Activated CD4-positive, alpha-beta memory T cell treated with anti-CD3 and anti-CD28 coated beads for 36 hours (primary cell): Measurements from ENCODE around the gene ZFP3. TPM values are rescaled to one million over a fixed set of nuclear protein-coding genes. Genes with fewer than 3 reads are reported as not detected.
A peak's percentile ranks its signal among the peaks of the same experiment; 100 is the strongest.
"Not testable (repeated sequence)": the region's sequence is repeated elsewhere in the genome, so short reads cannot be mapped to it uniquely, and the experiment has no call there.

Experiments used
- CTCF ChIA-PET: fragments of 350-600 bp; sonication (Branson Sonifier 250); formaldehyde crosslinking; loops from one replicate; lab custom pipeline; 2021; ENCODE audit warnings: antibody characterized with exemption, inconsistent platforms; lab: Charles Lee
- POLR2A ChIA-PET: fragments of 350-600 bp; sonication (Branson Sonifier 250); formaldehyde crosslinking; loops from one replicate; lab custom pipeline; 2021; ENCODE audit warnings: antibody characterized with exemption; lab: Charles Lee
- DNase-seq: peaks from one replicate; pipeline ENCODE4 v3.0.0-alpha.2; 2020
- H3K27ac Mint-ChIP-seq: one replicate; pipeline ENCODE4 v1.8.0; 2021; ENCODE audit warnings: mixed read lengths
- H3K27me3 Mint-ChIP-seq: one replicate; pipeline ENCODE4 v1.8.0; 2021; ENCODE audit warnings: mixed read lengths
- H3K36me3 Mint-ChIP-seq: one replicate; pipeline ENCODE4 v1.8.0; 2021; ENCODE audit warnings: mixed read lengths
- H3K4me1 Mint-ChIP-seq: one replicate; pipeline ENCODE4 v1.8.0; 2021; ENCODE audit warnings: low read depth, mixed read lengths
- H3K4me3 Mint-ChIP-seq: one replicate; pipeline ENCODE4 v1.8.0; 2021; ENCODE audit warnings: mild to moderate bottlenecking, mixed read lengths
- H3K9me3 Mint-ChIP-seq: one replicate; pipeline ENCODE4 v1.8.0; 2021; ENCODE audit warnings: mixed read lengths
- intact Hi-C: fragments of 100-400 bp; cut with micrococcal nuclease; formaldehyde crosslinking; loops from one replicate; pipeline ENCODE4 v1.15.1; 2023
- total RNA-seq, 2 experiments: library from RNA; stranded (reverse); gene quantifications; one replicate each; pipeline ENCODE4 v1.2.3, GENCODE V29; 2021

Gene ZFP3
- total RNA-seq, 2 experiments from 2014 or later = 1.8 to 1.9 TPM

DNA sequence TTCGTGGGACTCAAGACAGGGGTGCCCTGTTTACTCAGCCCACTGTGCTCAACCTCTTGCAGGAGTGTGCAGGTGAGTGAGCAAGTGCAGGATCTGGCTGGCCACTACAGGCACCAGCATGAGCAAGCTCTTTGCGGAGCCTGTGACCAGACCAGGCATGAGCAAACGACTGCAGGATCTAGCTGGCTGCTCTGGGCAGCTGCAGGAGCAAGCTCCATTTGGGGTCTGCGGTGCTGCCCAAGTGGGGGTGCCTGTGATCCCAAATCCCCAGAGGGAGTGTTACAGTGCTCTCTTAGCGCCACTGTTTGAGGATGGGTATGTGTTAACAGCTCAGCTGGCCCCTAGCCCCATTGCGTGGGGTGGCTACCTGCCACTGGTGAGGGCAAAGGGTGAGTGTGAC lies 40.0 kb downstream of the ZFP3 start:
- peaks cover 34% of the 10 kb centered on the region for H3K27me3 Mint-ChIP-seq
- intact Hi-C loops = no loop called here
- CTCF ChIA-PET = no interaction called here

GRCh38 chr17:5120036-5120435 lies 41.8 kb downstream of the ZFP3 start:
- Mint-ChIP-seq H3K27me3 (peaks cover 38% of the 10 kb centered on the region), H3K36me3 (peaks cover 1% of the 10 kb centered on the region), H3K9me3 (no peaks in the 10 kb centered on the region), H3K4me3 (no peak overlapping the region), H3K27ac (no peak overlapping the region), H3K4me1 (no peaks in the 10 kb centered on the region)
- no peak for DNase-seq
- intact Hi-C loops = no loop called here
- CTCF ChIA-PET = no interaction called here
- POLR2A ChIA-PET = no interaction called here

More for the DNA sequence above, 40.0 kb downstream of the ZFP3 start:
- peaks cover under 1% of the 10 kb centered on the region for H3K4me1 Mint-ChIP-seq
- no peak overlapping the region for H3K27ac Mint-ChIP-seq
- POLR2A ChIA-PET = no interaction called here
- no peaks in the 10 kb centered on the region for H3K9me3 Mint-ChIP-seq
- H3K4me3 Mint-ChIP-seq = no peak overlapping the region
- peaks cover 16% of the 10 kb centered on the region for H3K36me3 Mint-ChIP-seq
- DNase-seq = no peak

DNA sequence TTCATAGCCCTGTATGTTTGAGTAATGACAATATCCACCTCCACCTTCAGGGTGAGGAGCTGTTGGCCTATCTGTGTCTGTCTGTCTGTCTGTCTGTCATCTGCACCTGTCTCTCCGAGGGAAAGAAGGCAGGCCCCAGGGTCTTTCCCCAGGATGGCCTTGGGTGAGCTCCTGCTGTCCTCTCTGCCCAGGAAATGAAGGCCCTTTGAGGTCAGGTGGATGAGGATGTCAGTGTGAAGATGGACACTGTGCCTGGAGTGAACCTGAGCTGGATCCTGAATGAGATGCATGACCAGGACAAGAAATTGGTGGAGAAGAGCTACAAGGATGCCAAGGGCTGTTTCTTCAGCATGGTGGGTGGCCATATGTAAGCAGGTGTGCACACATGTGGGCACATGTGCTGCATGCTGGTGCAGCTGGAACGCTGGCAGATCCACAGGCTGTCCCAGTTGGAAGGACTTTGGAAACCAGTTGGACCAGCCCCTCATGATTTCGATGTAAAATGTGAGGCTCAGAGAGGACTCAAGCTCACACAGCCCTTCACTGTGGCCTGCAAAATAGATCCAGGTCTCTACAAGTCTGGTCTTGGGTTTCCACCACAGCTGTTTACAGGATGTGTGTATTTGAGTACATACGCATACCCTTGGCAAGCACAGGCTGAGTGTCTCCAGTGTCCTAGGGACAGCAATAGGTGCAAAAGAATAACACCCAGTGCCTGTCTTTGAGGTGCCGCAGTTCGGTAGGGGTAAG lies 42.3 kb downstream of the ZFP3 start:
- H3K36me3 Mint-ChIP-seq, POLR2A ChIA-PET, DNase-seq, intact Hi-C loops, CTCF ChIA-PET, H3K4me3 Mint-ChIP-seq, H3K4me1 Mint-ChIP-seq, H3K9me3 Mint-ChIP-seq, H3K27ac Mint-ChIP-seq: not testable (repeated sequence)
- H3K27me3 Mint-ChIP-seq = peaks cover 34% of the 10 kb centered on the region

DNA sequence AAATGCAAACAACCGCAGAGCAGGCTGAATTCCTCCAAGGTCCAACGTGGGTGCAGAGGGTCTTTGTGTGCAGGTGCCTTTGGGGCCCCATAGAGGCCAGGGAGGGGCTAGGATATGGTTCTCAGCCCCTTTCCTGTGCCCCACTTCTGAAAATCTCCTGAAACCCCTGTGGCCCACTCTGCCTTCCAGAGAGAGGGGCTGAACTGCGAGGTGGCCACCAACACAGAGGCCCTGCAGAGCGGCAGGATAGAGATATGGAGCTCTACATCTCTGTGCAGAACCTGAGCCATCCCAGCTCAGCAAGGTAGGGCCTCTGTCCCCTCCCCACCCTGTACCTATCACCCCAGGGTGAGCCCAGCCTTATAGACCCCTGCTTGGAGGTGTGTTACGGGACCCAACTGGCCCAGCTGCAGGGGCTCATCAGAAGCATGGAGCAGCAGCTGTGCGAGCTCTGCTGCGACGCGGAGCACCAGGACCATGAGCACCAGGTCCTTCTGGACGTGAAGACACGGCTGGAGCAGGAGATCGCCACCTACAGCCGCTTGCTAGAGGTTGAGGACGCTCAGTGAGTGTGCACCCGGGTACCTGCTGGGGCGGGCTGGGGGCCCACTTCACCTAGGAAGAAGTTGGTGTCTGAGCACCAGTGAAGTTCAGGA lies 43.0 kb downstream of the ZFP3 start:
- POLR2A ChIA-PET = no interaction called here
- Mint-ChIP-seq H3K27ac (no peak overlapping the region), H3K36me3 (no peaks in the 10 kb centered on the region), H3K27me3 (peaks cover 32% of the 10 kb centered on the region), H3K9me3 (no peaks in the 10 kb centered on the region), H3K4me1 (no peaks in the 10 kb centered on the region), H3K4me3 (no peak overlapping the region)
- intact Hi-C loops = no loop called here
- peak; percentile 6 for DNase-seq
- CTCF ChIA-PET = interaction anchor here (1.3 kb wide), 1 partner anchor 8 kb away, joined by 3 read pairs; no protein-coding TSS in a partner anchor

DNA sequence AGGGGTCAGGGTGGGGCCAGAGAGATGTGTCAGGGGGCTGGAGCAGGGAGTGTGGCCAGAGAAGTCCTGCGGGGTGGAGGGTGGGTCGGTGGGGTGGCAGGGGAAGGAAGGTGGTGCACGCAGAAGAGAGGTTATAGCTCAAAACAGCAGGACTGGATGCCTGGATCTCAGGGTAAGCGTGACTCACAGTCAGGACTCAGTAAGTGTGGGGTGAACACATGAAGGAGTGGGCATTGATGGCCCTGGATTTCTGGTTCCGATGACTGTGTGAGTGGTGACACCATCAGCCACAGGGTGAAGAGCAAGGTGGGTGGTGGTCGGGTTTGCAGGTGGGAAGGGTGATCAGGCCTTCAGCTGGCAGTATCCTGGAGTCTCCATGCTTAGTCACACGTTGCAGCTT lies 43.8 kb downstream of the ZFP3 start:
- peaks cover 26% of the 10 kb centered on the region for H3K27me3 Mint-ChIP-seq
- peak; percentile 6 for DNase-seq
- H3K4me1 Mint-ChIP-seq, H3K27ac Mint-ChIP-seq, H3K9me3 Mint-ChIP-seq, POLR2A ChIA-PET, H3K4me3 Mint-ChIP-seq, H3K36me3 Mint-ChIP-seq, intact Hi-C loops: not testable (repeated sequence)
- CTCF ChIA-PET = interaction anchor here (0.6 to 1.3 kb wide), 2 partner anchors 9 to 59 kb away, joined by 3 read pairs; no protein-coding TSS in a partner anchor

DNA sequence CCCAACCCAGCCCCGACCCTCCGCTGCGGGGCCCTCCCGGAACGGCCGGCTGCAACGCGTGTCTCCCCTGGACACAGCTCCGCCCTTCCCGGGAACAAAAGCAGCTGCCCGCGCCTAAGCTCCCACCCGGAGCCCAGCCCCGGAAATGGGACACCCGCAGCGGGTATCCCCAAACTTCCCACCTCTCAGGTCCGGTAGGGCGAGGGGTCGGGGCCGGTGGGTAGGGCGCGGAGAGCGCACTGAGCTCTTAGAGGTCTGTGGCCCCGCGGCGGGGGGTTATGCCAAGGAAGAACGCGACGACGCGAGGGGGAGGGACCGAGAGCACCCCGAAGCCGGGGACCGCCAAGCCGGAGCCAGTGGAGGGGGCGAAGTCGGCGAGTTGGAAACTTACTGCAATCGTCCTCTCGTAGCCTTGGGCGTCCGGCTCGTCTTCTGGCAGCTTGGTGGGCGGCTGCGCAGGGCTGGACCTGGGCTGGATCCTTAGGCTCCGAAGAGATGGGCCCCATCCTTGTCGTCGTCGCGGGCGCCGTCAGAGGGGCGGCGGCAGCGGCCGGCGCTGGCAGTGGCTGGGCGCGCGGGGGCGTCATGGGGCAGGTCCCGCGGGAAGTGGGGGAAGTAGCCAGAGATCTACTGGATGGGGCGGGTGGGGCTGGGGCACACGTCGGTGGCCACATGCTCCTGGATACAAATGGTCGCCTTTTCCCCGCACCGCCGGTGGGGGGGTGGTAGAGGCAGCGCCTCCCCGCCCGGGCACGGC lies 44.5 kb downstream of the ZFP3 start:
- Mint-ChIP-seq H3K27me3 (peaks cover 32% of the 10 kb centered on the region), H3K4me1 (no peaks in the 10 kb centered on the region), H3K36me3 (no peaks in the 10 kb centered on the region), H3K27ac (no peak overlapping the region), H3K9me3 (no peaks in the 10 kb centered on the region), H3K4me3 (peak overlapping the region; percentile 6)
- ChIA-PET CTCF (interaction anchor here (0.6 to 1.3 kb wide), 2 partner anchors 10 to 60 kb away, joined by 3 read pairs; no protein-coding TSS in a partner anchor), POLR2A (no interaction called here)
- DNase-seq = peak; percentile 22
- intact Hi-C loops = no loop called here

- CTCF ChIA-PET = no interaction called here
- POLR2A ChIA-PET = no interaction called here
- H3K27ac Mint-ChIP-seq = no peak overlapping the region
- H3K36me3 Mint-ChIP-seq = no peaks in the 10 kb centered on the region
- H3K4me3 Mint-ChIP-seq = no peak overlapping the region
- no peaks in the 10 kb centered on the region for H3K9me3 Mint-ChIP-seq
- intact Hi-C loops = no loop called here
- peak; percentile 5 for DNase-seq
- peaks cover 33% of the 10 kb centered on the region for H3K27me3 Mint-ChIP-seq
- H3K4me1 Mint-ChIP-seq = no peaks in the 10 kb centered on the region
These were observed 45.3 kb downstream of the ZFP3 start for GRCh38 chr17:5123343-5124124.

DNA sequence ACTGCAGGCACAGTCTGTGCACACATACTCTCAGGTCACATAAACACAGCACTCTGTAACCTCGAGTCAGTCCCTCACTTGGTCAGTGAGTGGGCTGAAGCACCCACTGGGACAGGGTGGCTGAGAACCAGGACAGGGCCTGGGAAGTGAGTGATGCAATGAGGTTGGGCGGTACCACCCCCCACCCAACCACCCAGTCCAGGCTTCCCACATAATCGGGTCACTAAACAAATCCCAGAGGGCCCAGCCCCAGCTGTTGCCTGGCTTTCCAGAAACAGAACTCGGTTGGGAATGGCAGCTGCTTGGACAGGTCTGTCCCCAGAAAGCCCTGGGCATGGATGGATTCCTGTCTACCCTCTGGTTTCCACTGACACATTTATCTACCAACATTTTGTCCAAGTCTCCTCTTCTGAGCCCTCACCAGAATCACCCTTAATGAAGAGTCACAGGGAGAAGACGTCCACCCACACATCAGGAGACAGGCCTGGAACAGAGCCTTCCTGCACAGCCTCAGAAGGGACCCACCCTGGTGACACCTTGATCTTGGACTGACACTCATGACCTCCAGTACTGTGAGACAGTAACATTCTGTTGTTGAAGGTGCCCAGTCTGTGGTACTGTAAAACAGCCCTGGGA lies 46.0 kb downstream of the ZFP3 start:
- H3K27ac Mint-ChIP-seq, H3K9me3 Mint-ChIP-seq, H3K4me1 Mint-ChIP-seq, CTCF ChIA-PET, POLR2A ChIA-PET, H3K4me3 Mint-ChIP-seq, intact Hi-C loops, H3K36me3 Mint-ChIP-seq: not testable (repeated sequence)
- H3K27me3 Mint-ChIP-seq = peaks cover 33% of the 10 kb centered on the region
- DNase-seq = peak; percentile 6

DNA sequence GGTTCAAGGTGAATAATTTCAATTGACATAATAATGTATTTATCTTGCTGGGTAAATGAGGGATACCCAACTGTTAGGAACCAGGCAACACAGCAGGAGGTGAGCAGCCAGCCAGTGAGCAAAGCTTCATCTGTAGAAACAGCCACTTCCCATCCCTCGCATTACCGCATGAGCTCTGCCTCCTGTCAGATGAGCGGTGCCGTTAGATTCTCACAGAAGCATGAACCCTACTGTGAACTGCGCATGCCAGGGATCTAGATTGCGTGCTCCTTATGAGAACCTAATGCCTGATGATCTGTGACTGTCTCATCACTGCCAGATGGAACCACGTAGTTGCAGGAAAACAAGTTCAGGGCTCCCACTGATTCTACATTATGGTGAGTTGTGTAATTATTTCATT lies 46.6 kb downstream of the ZFP3 start:
- peak; percentile 4 for DNase-seq
- H3K36me3 Mint-ChIP-seq, H3K4me1 Mint-ChIP-seq, H3K9me3 Mint-ChIP-seq, CTCF ChIA-PET, intact Hi-C loops, H3K4me3 Mint-ChIP-seq, POLR2A ChIA-PET, H3K27ac Mint-ChIP-seq: not testable (repeated sequence)
- peaks cover 33% of the 10 kb centered on the region for H3K27me3 Mint-ChIP-seq

DNA sequence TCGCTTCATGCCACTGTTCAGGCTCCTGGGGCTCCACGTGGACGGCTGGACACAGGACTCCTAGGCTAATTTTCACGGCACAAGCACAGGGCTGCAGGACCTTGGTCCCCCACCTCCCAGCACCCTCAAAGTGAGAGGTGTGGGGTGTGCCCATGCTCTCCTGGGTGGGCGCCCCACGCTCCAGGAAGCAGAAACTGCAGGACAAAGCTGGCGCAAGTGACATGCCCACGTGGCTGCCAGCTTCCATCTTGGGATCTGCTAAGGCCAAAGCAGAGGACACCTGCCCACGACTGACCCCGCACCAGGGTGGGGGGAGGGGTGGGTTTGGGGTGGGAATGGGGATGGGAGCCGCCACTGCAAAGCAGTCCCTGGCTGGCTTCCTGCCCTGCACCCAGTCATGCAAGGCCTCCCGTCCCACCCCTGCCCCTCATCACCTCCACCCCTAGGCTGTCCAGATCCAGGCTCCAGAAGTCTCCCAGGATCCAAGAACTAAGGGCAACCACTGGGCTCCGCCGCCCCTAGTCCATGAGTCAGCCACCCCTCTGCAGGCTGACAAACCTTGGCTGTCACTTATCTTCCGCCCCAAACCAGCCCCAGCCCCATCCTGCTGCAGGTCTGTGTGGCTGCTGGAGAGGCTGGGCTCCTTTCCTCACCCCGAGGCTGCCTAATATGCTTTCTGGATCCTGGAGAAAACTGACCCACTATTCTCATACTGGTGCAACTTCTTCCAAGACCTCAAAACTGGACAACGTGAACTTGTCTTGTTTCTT lies 48.6 kb downstream of the ZFP3 start:
- ChIA-PET CTCF (no interaction called here), POLR2A (no interaction called here)
- intact Hi-C loops = no loop called here
- H3K27me3 Mint-ChIP-seq = peaks cover 20% of the 10 kb centered on the region
- H3K4me1 Mint-ChIP-seq = no peaks in the 10 kb centered on the region
- H3K36me3 Mint-ChIP-seq = no peaks in the 10 kb centered on the region
- H3K4me3 Mint-ChIP-seq = no peak overlapping the region
- DNase-seq = no peak
- no peaks in the 10 kb centered on the region for H3K9me3 Mint-ChIP-seq
- H3K27ac Mint-ChIP-seq = no peak overlapping the region

DNA sequence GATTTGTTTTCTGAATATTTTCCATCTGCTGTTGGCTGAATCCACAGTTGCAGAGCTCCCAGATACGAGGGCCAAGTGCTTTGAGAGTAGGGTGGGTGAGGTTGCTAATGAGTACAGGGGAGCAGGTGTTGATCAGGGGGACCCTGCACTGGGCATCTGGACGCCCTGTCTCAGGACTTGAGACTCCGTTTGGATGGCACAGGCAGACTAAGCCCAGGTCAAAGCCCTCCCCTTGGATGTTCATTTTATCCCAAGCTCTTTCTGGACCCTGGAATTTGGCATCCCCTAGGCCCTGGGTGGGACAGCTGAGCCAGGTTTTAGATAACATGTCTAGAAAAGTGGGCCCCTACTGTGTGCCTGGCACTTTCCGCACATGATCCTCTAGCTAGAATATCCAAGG lies 49.6 kb downstream of the ZFP3 start:
- CTCF ChIA-PET = no interaction called here
- Mint-ChIP-seq H3K4me1 (no peaks in the 10 kb centered on the region), H3K27ac (no peak overlapping the region), H3K36me3 (no peaks in the 10 kb centered on the region), H3K9me3 (no peaks in the 10 kb centered on the region), H3K4me3 (no peak overlapping the region), H3K27me3 (peaks cover 16% of the 10 kb centered on the region)
- intact Hi-C loops = no loop called here
- POLR2A ChIA-PET = no interaction called here
- peak; percentile 6 for DNase-seq
